ENCODE data around the gene PDE5A.
A peak's percentile ranks its signal among the peaks of the same experiment; 100 is the strongest.

Gene PDE5A

DNA sequence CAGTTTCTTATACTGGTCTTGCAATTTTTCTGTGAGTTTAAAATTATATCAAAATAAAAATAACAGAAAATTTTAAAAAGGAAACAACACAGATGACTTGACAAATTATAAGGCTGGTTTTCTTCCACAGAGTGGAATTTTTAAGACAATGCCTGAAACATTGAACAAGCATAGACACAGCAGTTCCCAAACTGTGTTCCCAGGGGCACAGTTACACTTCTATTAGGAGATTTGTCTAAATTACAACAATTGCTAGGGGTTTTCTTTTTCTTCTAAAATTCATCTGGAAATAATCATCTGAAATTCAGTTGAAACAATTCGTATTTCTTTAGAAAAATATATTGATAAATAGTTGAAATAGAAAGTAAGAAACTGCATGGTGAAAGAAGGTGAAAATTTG, 26.2 kb downstream of the PDE5A start:
- H3K4me3 ChIP-seq (ENCODE audit: low read length), result no peak overlapping the region
- peaks cover 4% of the 10 kb centered on the region for H3K4me1 ChIP-seq (ENCODE audit: control insufficient read depth, insufficient read depth, low read length)
- H3K9ac ChIP-seq (ENCODE audit: low read length), result no peak overlapping the region
- no peak overlapping the region for H3K27ac ChIP-seq (ENCODE audit: low read depth, low read length)
- H3K27me3 ChIP-seq (ENCODE audit: control insufficient read depth, insufficient read depth, low read length), result no peaks in the 10 kb centered on the region
- peaks cover 7% of the 10 kb centered on the region for H3K36me3 ChIP-seq (ENCODE audit: control insufficient read depth, insufficient read depth, low read length)

DNA sequence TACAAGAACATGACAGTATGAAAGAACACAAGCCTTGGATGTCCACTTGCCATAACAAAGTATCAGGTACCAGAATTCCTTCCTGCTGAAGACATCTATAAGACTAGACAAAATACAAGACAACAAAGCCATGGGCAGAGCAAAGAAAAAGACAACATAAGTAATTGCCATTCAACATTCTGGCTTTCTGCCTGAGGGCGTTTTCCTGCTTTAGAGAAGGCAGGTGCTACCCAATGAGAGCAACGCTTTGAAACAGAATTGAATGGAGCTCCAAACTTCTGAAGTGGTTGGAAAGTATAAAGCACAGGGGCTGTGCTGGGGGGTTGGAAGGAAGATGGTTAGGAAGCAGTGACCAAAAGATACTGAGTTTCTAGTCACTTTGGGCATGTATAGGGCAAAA, 30.1 kb downstream of the PDE5A start:
- Histone ChIP-seq H3K9ac (ENCODE audit: low read length) (no peak overlapping the region), H3K4me1 (ENCODE audit: control insufficient read depth, insufficient read depth, low read length) (peaks cover 5% of the 10 kb centered on the region), H3K4me3 (ENCODE audit: low read length) (no peak overlapping the region), H3K27me3 (ENCODE audit: control insufficient read depth, insufficient read depth, low read length) (no peaks in the 10 kb centered on the region), H3K27ac (ENCODE audit: low read depth, low read length) (no peak overlapping the region), H3K36me3 (ENCODE audit: control insufficient read depth, insufficient read depth, low read length) (no peaks in the 10 kb centered on the region)

DNA sequence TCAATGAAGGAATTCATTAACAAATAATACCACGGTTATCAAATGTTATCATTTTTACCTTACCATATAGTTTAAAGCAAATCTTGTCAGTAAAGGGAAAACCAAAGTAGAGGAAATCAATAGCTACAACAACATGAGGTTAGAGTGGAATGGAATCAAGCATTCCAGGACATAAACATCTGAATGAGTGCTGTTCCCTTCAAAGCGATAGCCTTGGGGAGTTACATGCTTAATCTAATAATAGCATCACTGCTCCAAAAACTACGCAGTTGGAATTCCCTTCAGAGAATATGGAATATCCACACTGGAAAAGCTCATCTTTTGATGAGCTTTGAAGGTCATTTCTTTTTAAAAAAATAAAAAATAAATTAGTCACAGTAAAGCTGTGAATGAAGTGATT, 31.2 kb downstream of the PDE5A start:
- Histone ChIP-seq H3K9ac (ENCODE audit: low read length) (no peak overlapping the region), H3K4me3 (ENCODE audit: low read length) (no peak overlapping the region), H3K4me1 (ENCODE audit: control insufficient read depth, insufficient read depth, low read length) (peaks cover 5% of the 10 kb centered on the region), H3K36me3 (ENCODE audit: control insufficient read depth, insufficient read depth, low read length) (no peaks in the 10 kb centered on the region), H3K27ac (ENCODE audit: low read depth, low read length) (no peak overlapping the region), H3K27me3 (ENCODE audit: control insufficient read depth, insufficient read depth, low read length) (no peaks in the 10 kb centered on the region)

DNA sequence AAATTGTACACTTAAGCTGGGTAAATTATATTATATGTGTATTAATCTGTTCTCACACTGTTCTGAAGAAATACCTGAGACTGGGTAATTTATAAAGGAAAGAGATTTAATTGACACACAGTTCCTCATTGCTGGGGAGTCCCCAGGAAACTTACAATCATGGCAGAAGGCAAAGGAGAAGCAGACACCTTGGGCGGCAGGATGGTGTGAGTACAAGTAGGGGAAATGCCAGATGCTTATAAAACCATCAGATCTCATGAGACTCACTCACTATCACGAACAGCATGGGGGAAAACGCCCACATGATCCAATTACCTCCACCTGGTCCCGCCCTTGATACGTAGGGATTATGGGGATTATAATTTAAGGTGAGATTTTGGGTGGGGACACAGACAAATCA, 34.9 kb downstream of the PDE5A start:
- Histone ChIP-seq H3K4me3 (ENCODE audit: low read length) (no peak overlapping the region), H3K36me3 (ENCODE audit: control insufficient read depth, insufficient read depth, low read length) (no peaks in the 10 kb centered on the region), H3K27me3 (ENCODE audit: control insufficient read depth, insufficient read depth, low read length) (no peaks in the 10 kb centered on the region), H3K27ac (ENCODE audit: low read depth, low read length) (no peak overlapping the region), H3K4me1 (ENCODE audit: control insufficient read depth, insufficient read depth, low read length) (peaks cover 25% of the 10 kb centered on the region), H3K9ac (ENCODE audit: low read length) (no peak overlapping the region)

DNA sequence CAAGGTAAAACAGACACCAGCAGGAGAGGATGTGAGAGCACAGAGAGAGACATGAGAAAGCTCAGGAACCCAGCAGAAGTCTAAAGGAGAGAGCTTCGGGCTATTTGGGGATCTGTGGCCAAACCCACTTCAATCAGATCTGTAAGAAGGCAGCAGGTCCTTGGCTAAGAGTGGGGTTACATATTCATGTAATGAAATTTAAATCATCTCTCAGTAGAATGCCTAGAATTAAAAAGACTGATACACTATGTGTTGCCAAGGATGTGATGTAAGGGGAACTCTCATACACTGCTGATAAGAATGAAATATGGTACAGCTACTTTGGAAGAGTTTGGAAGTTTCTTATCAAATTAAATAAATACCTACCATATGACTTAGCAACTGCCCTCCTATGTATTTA, 35.8 kb downstream of the PDE5A start:
- no peaks in the 10 kb centered on the region for H3K27me3 ChIP-seq (ENCODE audit: control insufficient read depth, insufficient read depth, low read length)
- H3K4me1 ChIP-seq (ENCODE audit: control insufficient read depth, insufficient read depth, low read length), result peaks cover 25% of the 10 kb centered on the region
- H3K9ac ChIP-seq (ENCODE audit: low read length), result no peak overlapping the region
- no peaks in the 10 kb centered on the region for H3K36me3 ChIP-seq (ENCODE audit: control insufficient read depth, insufficient read depth, low read length)
- no peak overlapping the region for H3K4me3 ChIP-seq (ENCODE audit: low read length)
- no peak overlapping the region for H3K27ac ChIP-seq (ENCODE audit: low read depth, low read length)

DNA sequence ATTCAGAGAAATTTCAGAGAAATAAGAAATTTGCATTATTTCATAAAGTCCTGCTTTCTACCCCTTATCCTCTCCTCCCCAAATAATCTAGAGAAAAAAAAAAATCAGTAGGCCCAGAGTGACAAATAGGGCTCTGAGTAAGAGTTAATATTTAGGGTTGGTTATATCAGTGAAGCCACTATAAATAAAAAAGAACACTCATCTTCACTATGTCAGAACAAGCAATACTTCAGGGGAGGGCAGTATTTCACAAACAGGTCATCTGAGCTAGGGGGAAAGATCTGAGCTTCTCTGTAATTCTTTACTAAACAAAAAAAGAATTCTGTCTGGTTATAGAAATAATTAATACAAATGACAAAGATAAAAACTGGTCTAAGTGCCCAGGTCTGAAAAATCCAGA, 39.4 kb downstream of the PDE5A start:
- no peak overlapping the region for H3K27ac ChIP-seq (ENCODE audit: low read depth, low read length)
- H3K36me3 ChIP-seq (ENCODE audit: control insufficient read depth, insufficient read depth, low read length), result no peaks in the 10 kb centered on the region
- no peaks in the 10 kb centered on the region for H3K27me3 ChIP-seq (ENCODE audit: control insufficient read depth, insufficient read depth, low read length)
- H3K4me1 ChIP-seq (ENCODE audit: control insufficient read depth, insufficient read depth, low read length), result peaks cover 20% of the 10 kb centered on the region
- H3K9ac ChIP-seq (ENCODE audit: low read length), result no peak overlapping the region
- H3K4me3 ChIP-seq (ENCODE audit: low read length), result no peak overlapping the region

DNA sequence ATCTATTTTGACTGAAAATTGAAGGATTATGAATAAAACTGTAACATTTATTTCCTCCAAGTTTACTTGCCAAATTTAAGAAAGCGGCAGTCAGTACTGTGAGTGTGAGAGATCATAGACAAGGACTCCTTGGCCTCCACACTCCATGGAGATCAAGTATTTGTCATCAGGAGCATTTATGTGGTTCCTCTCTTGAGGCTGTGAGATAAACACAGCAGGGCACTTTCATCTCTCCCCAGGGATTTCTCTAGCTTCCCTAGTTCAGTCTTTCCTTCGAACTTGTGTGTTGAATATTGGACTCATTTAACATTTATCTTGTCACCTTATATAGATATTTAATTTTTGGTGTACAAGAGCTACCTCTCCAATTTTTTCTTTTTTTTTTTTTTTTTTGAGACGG, 40.8 kb downstream of the PDE5A start:
- Histone ChIP-seq H3K27ac (ENCODE audit: low read depth, low read length) (no peak overlapping the region), H3K9ac (ENCODE audit: low read length) (no peak overlapping the region), H3K36me3 (ENCODE audit: control insufficient read depth, insufficient read depth, low read length) (peaks cover 4% of the 10 kb centered on the region), H3K4me1 (ENCODE audit: control insufficient read depth, insufficient read depth, low read length) (peaks cover 20% of the 10 kb centered on the region), H3K4me3 (ENCODE audit: low read length) (no peak overlapping the region), H3K27me3 (ENCODE audit: control insufficient read depth, insufficient read depth, low read length) (no peaks in the 10 kb centered on the region)

DNA sequence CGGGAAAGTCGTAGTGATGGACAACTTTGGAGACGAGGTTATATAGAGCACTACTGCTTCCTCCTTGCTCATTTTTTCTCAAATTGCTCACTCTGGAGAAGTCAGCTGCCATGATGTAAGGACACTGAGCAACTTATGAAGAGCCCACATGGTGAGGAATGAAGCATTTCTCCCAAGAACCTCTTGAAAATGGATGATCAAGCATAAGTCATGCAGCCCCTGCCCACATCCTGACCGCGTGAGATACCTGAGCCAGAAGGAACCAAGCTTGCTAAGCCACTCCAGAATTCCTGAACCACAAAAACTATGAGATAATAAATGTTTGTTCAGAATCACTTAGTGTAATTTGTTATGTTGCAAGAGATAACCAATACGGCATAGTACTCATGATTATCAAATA, 42.8 kb downstream of the PDE5A start:
- Histone ChIP-seq H3K27ac (ENCODE audit: low read depth, low read length) (no peak overlapping the region), H3K9ac (ENCODE audit: low read length) (no peak overlapping the region), H3K4me1 (ENCODE audit: control insufficient read depth, insufficient read depth, low read length) (peaks cover 13% of the 10 kb centered on the region), H3K27me3 (ENCODE audit: control insufficient read depth, insufficient read depth, low read length) (no peaks in the 10 kb centered on the region), H3K36me3 (ENCODE audit: control insufficient read depth, insufficient read depth, low read length) (peaks cover 4% of the 10 kb centered on the region), H3K4me3 (ENCODE audit: low read length) (no peak overlapping the region)

DNA sequence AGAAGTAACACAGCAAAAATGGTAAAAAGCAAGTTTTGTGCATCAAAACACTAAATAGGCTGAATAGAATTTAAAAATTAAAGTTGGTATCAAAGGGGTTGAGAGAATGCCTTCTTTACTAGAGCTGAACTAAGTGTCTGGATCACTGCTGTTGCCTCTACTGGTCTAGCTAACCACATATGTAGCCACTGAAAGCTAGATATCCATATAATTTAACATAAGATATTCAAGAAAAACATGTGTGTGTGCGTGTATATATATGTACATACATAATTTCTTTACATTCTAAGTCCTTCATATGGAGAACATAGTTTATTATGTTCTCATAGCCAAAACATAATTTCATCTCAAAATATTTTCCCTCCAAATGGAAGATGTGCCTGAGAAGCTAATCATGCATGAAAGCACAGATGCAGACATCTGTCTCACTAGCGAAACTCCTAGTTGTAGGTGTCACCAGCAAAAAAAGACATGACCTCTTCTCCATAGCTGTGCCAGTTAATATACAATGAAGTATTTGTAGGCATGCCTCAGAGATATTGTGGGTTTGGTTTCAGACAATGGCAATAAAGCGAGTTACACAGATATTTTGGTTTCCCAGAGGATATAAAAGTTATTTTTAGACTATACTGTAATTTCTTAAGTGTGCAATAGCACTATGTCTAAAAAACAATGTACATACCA, 47.3 kb downstream of the PDE5A start:
- Histone ChIP-seq H3K4me1 (ENCODE audit: control insufficient read depth, insufficient read depth, low read length) (peaks cover 2% of the 10 kb centered on the region), H3K27me3 (ENCODE audit: control insufficient read depth, insufficient read depth, low read length) (no peaks in the 10 kb centered on the region), H3K9ac (ENCODE audit: low read length) (no peak overlapping the region), H3K27ac (ENCODE audit: low read depth, low read length) (no peak overlapping the region), H3K36me3 (ENCODE audit: control insufficient read depth, insufficient read depth, low read length) (peaks cover 4% of the 10 kb centered on the region), H3K4me3 (ENCODE audit: low read length) (no peak overlapping the region)

DNA sequence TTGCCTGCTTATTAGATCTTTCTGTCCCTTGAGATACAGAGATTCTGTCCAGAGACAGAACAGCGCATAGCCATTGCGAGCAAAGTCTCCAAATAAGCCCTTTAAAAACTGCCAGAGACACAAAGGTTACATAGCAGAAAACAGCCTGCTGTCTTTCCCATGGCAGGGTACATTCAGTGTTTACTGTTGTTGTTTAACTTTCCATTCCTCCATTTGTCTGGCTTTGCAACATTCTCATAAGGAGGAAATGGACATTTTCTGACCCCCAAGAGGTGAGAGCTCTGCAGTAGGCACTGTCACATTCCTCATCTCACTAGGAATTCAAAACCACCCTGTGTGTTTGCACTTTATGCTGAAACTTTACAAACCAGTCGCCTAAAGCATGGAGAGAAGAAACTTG, 48.3 kb downstream of the PDE5A start:
- H3K27ac ChIP-seq (ENCODE audit: low read depth, low read length), result peak overlapping the region; percentile 12
- H3K4me3 ChIP-seq (ENCODE audit: low read length), result no peak overlapping the region
- peaks cover 2% of the 10 kb centered on the region for H3K4me1 ChIP-seq (ENCODE audit: control insufficient read depth, insufficient read depth, low read length)
- H3K9ac ChIP-seq (ENCODE audit: low read length), result no peak overlapping the region
- no peaks in the 10 kb centered on the region for H3K27me3 ChIP-seq (ENCODE audit: control insufficient read depth, insufficient read depth, low read length)
- H3K36me3 ChIP-seq (ENCODE audit: control insufficient read depth, insufficient read depth, low read length), result peaks cover 4% of the 10 kb centered on the region

DNA sequence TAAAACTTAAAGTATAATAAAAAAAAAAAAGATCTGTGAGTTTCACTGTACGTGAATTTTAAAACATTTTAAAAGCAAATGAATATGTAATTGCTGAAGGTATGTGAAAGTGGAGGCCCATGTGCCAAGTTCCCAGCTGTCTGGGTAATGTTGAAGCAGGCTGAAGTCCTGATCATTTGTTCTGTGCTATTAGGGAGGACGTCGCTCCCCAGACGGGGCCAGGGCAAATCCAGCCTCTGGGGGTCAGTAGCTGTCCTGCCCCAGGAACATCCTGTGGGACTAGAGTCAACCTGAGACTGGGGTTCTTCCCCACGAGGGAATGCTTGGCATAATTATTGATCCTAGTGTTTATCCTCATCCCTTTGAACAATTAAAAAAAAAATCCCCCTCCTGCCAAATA, 48.8 kb downstream of the PDE5A start:
- Histone ChIP-seq H3K27me3 (ENCODE audit: control insufficient read depth, insufficient read depth, low read length) (no peaks in the 10 kb centered on the region), H3K9ac (ENCODE audit: low read length) (no peak overlapping the region), H3K4me1 (ENCODE audit: control insufficient read depth, insufficient read depth, low read length) (peaks cover 2% of the 10 kb centered on the region), H3K4me3 (ENCODE audit: low read length) (no peak overlapping the region), H3K36me3 (ENCODE audit: control insufficient read depth, insufficient read depth, low read length) (peaks cover 4% of the 10 kb centered on the region), H3K27ac (ENCODE audit: low read depth, low read length) (peak overlapping the region; percentile 12)

DNA sequence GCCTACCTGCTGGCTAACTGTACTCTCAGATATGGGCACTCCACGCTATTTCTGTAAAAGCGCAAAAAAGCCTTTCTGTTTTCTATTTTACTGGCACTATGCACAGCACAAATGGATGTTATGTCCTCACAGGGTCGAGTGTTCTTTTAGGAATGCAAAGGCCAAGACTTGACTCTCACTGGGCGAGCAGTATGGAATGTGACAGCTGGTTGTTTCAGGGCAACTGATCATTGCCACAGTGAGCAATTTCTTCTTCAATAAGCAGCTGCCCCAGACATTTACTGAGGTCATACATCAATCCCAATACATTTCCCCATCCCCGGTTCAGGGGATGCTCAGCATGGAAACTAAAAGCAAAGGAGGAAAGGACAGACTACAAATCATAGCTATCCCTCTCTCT, 58.2 kb downstream of the PDE5A start:
- H3K4me3 ChIP-seq (ENCODE audit: low read length), result no peak overlapping the region
- H3K27me3 ChIP-seq (ENCODE audit: control insufficient read depth, insufficient read depth, low read length), result no peaks in the 10 kb centered on the region
- no peak overlapping the region for H3K9ac ChIP-seq (ENCODE audit: low read length)
- H3K4me1 ChIP-seq (ENCODE audit: control insufficient read depth, insufficient read depth, low read length), result peaks cover 22% of the 10 kb centered on the region
- H3K36me3 ChIP-seq (ENCODE audit: control insufficient read depth, insufficient read depth, low read length), result peaks cover 4% of the 10 kb centered on the region
- H3K27ac ChIP-seq (ENCODE audit: low read depth, low read length), result no peak overlapping the region

DNA sequence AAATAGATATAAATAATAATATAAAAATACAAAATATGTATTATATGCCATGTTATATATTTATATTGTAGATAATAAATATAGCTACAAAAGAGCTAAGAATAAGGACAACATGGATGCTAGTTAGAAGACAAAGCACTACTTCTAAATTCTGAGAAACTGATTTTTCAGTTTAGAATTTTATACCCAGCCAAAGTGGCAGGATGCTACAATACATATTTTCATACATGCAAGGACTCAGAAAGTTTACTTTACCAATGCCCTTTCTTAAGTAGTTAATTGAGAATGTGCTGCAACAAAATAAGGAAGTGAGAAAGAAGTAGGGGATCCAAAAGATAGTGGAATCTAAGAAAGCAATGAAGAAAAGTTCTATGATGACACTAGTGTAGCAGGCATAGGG, 64.5 kb downstream of the PDE5A start:
- Histone ChIP-seq H3K4me1 (ENCODE audit: control insufficient read depth, insufficient read depth, low read length) (peaks cover 7% of the 10 kb centered on the region), H3K36me3 (ENCODE audit: control insufficient read depth, insufficient read depth, low read length) (peaks cover 14% of the 10 kb centered on the region), H3K9ac (ENCODE audit: low read length) (no peak overlapping the region), H3K27me3 (ENCODE audit: control insufficient read depth, insufficient read depth, low read length) (no peaks in the 10 kb centered on the region), H3K27ac (ENCODE audit: low read depth, low read length) (no peak overlapping the region), H3K4me3 (ENCODE audit: low read length) (no peak overlapping the region)
